Endothelial cell of umbilical vein (primary cell): ENCODE results near the gene ENHO. TPM values are rescaled to one million over a fixed set of nuclear protein-coding genes. Genes with fewer than 3 reads are reported as not detected.

Experiments
- BruUV-seq: library from RNA; stranded (reverse); fragments of 400-500 nt; replicated peaks from 2 replicates; lab custom pipeline; 2021; lab: Mats Ljungman, UMichigan
- CTCF ChIA-PET: fragments of 300-600, 350-600 bp; sonication (Branson Sonifier 250); formaldehyde crosslinking; loops from one replicate; lab custom pipeline; 2021; ENCODE audit warnings: antibody characterized with exemption, inconsistent platforms; lab: Charles Lee
- POLR2A ChIA-PET: fragments of 300-600, 350-600 bp; sonication (Branson Sonifier 250); formaldehyde crosslinking; loops from one replicate; lab custom pipeline; 2021; ENCODE audit warnings: antibody characterized with exemption, inconsistent platforms; lab: Charles Lee
- DNase-seq: peaks from one replicate; pipeline ENCODE4 v3.0.0-alpha.2; 2011; ENCODE audit warnings: low read depth, low spot score
- FAIRE-seq: peaks from 2 replicates; lab custom pipeline; 2011; peaks lifted over from hg19 to GRCh38; lab: Jason Lieb, UNC
- H2AFZ ChIP-seq: 2 replicates; pipeline ENCODE4 v1.6.0; 2012; ENCODE audit warnings: low read depth, low read length, control low read depth, inconsistent platforms
- H3K27ac ChIP-seq: 2 replicates; pipeline ENCODE4 v1.5.1; 2011; ENCODE audit warnings: low read depth, mild to moderate bottlenecking, control low read depth, low read length, moderate library complexity; ENCODE audit not compliant: insufficient read depth
- H3K27me3 ChIP-seq, 2 experiments: 2 replicates each; pipeline versions ENCODE4 v1.6.0 to v1.6.1; 2011; ENCODE audit warnings: low read length in 2 of 2, mixed read lengths in 1 of 2; ENCODE audit not compliant: control insufficient read depth in 2 of 2, insufficient read depth in 2 of 2
- H3K36me3 ChIP-seq, 2 experiments: 2 replicates in 1 of 2; 3 replicates in 1 of 2; pipeline ENCODE4 v1.5.1; 2011; ENCODE audit warnings: low read length in 2 of 2, mild to moderate bottlenecking in 1 of 2, moderate library complexity in 1 of 2; ENCODE audit not compliant: control insufficient read depth in 2 of 2, insufficient read depth in 2 of 2; ENCODE audit errors: extremely low read depth in 1 of 2
- H3K4me1 ChIP-seq: 3 replicates; pipeline ENCODE4 v1.5.1; 2011; ENCODE audit warnings: mild to moderate bottlenecking, low read length; ENCODE audit not compliant: control insufficient read depth, insufficient read depth; ENCODE audit errors: extremely low read depth
- H3K4me2 ChIP-seq: 2 replicates; pipeline ENCODE4 v1.6.1; 2011; ENCODE audit warnings: low read length, control low read depth, mixed read lengths; ENCODE audit not compliant: insufficient read depth
- H3K4me3 ChIP-seq, 3 experiments: fragments of 200-600 bp in 1 of 3; sonication (generic), shearing (Covaris generic) in 1 of 3; replicated peaks in 1 of 3; 2 replicates each; pipeline ENCODE4 v1.5.1; 2011 to 2016; ENCODE audit warnings: control low read depth in 3 of 3, low read length in 3 of 3, mild to moderate bottlenecking in 2 of 3, inconsistent platforms in 1 of 3, low read depth in 1 of 3, moderate library complexity in 1 of 3; ENCODE audit not compliant: insufficient read depth in 1 of 3
- H3K79me2 ChIP-seq: 2 replicates; pipeline ENCODE4 v1.6.0; 2012; ENCODE audit warnings: low read length, inconsistent platforms; ENCODE audit not compliant: control insufficient read depth, insufficient read depth
- H3K9ac ChIP-seq: replicated peaks from 2 replicates; pipeline ENCODE3; 2011; ENCODE audit warnings: low read length, control low read depth; ENCODE audit not compliant: insufficient read depth; ENCODE audit errors: extremely low read depth
- H3K9me1 ChIP-seq: replicated peaks from 3 replicates; pipeline ENCODE4 v1.6.0; 2011; ENCODE audit warnings: mild to moderate bottlenecking, low read length; ENCODE audit not compliant: control insufficient read depth, insufficient read depth; ENCODE audit errors: extremely low read depth
- H3K9me3 ChIP-seq: replicated peaks from 2 replicates; pipeline ENCODE4 v1.5.1; 2012; ENCODE audit warnings: low read length, inconsistent platforms; ENCODE audit not compliant: control insufficient read depth, insufficient read depth
- H4K20me1 ChIP-seq: replicated peaks from 2 replicates; pipeline ENCODE3; 2011; ENCODE audit warnings: mild to moderate bottlenecking, low read length; ENCODE audit not compliant: control insufficient read depth, insufficient read depth; ENCODE audit errors: extremely low read depth
- dilution Hi-C: fragments of 300-500 bp; cut with MboI; formaldehyde crosslinking; loops from one replicate; pipeline ENCODE4 v1.15.0; 2019; ENCODE audit warnings: low sequenced_read_pairs; ENCODE audit not compliant: extremely low pct_ligation_motif_present
- intact Hi-C: fragments of 100-400 bp; cut with micrococcal nuclease; formaldehyde crosslinking; loops from one replicate; pipeline ENCODE4 v1.10.0; 2022
- polyA plus RNA-seq, 4 experiments: library from polyadenylated mRNA; depleted of rRNA in 3 of 4; stranded (reverse) in 3 of 4; unstranded in 1 of 4; fragments of >200 nt; gene quantifications; 2 replicates each; pipeline versions ENCODE4 v1.2.1 to v1.2.3, GENCODE V29; 2011 to 2012; ENCODE audit warnings: missing spikeins in 1 of 4
- total RNA-seq: library from RNA; stranded (reverse); gene quantifications from 2 replicates; pipeline ENCODE4 v1.2.3, GENCODE V29; 2021
- TF ChIP-seq, protein P1 (sequence below), 2 donors: IDR thresholded peaks; 1 replicate in 1 of 2; 2 replicates in 1 of 2; pipeline ENCODE4 v1.5.1; 2011; ENCODE audit warnings: low read length in 2 of 2, mild to moderate bottlenecking in 2 of 2, moderate library complexity in 2 of 2, control low read depth in 1 of 2, inconsistent platforms in 1 of 2, low read depth in 1 of 2; ENCODE audit not compliant: insufficient read depth in 1 of 2; ENCODE audit errors: extremely low read depth in 1 of 2

The ENHO gene
- total and polyA plus RNA-seq, 2 donors (not counting 3 experiments of a cell fraction or from before 2014, with no cell fraction given), result 0.10 TPM; not detected in 1

DNA sequence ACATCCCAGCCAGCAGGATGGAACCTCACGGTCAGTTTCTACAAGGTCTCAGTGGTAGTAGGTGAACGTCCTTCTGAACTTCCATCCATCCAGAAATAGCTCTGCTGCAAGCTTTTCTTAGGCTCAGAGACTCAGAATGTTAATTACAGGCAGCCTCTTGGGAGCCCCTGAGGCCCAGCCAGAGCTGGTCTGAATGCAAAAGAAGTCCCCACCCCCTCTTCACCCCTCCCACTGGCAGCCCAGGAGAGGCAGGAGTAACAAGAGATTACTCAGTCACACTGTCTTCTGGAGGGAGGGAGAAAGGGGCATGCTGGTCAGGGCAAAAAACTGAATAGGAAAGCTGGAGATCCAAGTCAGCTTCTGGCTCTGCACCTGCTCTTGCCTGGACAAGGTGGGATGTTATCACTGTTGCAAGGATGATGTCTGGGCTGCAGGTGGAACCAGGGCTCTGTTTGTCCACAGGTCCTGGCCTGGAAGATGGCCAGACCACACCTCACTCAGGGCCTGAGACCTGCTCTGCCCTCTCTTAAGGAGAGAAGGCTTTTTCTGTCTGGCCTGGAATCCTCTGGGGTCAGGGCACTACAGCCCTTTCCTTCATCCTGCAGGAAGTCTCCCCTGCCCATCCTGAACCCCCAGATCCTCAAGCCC, 9.1 kb downstream of the ENHO start:
- CTCF ChIA-PET, result interaction anchor here (0.6 to 6.2 kb wide), 4 partner anchors 12 to 110 kb away, joined by 3 to 21 read pairs (median 6); no protein-coding TSS in a partner anchor

More for the DNA sequence above, 9.1 kb downstream of the ENHO start:
- POLR2A ChIA-PET, result no interaction called here
- BruUV-seq, result no TSS peak
- dilution Hi-C loops (loop anchor here (25.0 kb wide), 1 partner anchor 101 kb away; no protein-coding TSS in a partner anchor), intact Hi-C loops (no loop called here)
- Histone ChIP-seq H3K27ac (no peak overlapping the region), H3K9me3 (no peaks in the 10 kb centered on the region), H3K9ac (no peak overlapping the region), H3K79me2 (no peaks in the 10 kb centered on the region), H3K4me2 (no peak overlapping the region), H3K36me3 (no peaks in the 10 kb centered on the region), H2AFZ (no peak overlapping the region), H4K20me1 (no peaks in the 10 kb centered on the region), H3K4me1 (no peaks in the 10 kb centered on the region), H3K9me1 (no peaks in the 10 kb centered on the region), H3K27me3 (peaks cover 2 to 7% of the 10 kb centered on the region in 2 experiments), H3K4me3 (no peak overlapping the region)
- DNase-seq (no peak), FAIRE-seq (no peak)
- TF ChIP-seq, protein P1, sequence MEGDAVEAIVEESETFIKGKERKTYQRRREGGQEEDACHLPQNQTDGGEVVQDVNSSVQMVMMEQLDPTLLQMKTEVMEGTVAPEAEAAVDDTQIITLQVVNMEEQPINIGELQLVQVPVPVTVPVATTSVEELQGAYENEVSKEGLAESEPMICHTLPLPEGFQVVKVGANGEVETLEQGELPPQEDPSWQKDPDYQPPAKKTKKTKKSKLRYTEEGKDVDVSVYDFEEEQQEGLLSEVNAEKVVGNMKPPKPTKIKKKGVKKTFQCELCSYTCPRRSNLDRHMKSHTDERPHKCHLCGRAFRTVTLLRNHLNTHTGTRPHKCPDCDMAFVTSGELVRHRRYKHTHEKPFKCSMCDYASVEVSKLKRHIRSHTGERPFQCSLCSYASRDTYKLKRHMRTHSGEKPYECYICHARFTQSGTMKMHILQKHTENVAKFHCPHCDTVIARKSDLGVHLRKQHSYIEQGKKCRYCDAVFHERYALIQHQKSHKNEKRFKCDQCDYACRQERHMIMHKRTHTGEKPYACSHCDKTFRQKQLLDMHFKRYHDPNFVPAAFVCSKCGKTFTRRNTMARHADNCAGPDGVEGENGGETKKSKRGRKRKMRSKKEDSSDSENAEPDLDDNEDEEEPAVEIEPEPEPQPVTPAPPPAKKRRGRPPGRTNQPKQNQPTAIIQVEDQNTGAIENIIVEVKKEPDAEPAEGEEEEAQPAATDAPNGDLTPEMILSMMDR (IDR thresholded peaks at IDR 0.05; ENCODE audit: extremely low read depth in 1 of 2, insufficient read depth in 1 of 2, low read depth in 1 of 2, low read length in 2 of 2), result no peak
